Measurements from ENCODE around the gene CEACAM16.

GRCh38 chr19:44660081-44660480 is 38.9 kb upstream of the CEACAM16 start:
- TF ChIP-seq CTCF (IDR thresholded peaks at IDR 0.05) (no peak), POLR2A (IDR thresholded peaks at IDR 0.05) (no peak)
